Caco-2 (cell line): Measurements from ENCODE around the gene ATF6B. TPM values are rescaled to one million over a fixed set of nuclear protein-coding genes. Genes with fewer than 3 reads are reported as not detected.
"Not testable (repeated sequence)": the region's sequence is repeated elsewhere in the genome, so short reads cannot be mapped to it uniquely, and the experiment has no call there.

Experiments used
- BruUV-seq: library from RNA; stranded (reverse); fragments of 400-500 nt; replicated peaks from 2 replicates; lab custom pipeline; 2021; lab: Mats Ljungman, UMichigan
- CTCF ChIA-PET: fragments of 300-600 bp; sonication (Branson Sonifier 250); formaldehyde crosslinking; loops from one replicate; lab custom pipeline; 2022; ENCODE audit warnings: antibody characterized with exemption; lab: Charles Lee
- POLR2A ChIA-PET: fragments of 300-600 bp; sonication (Branson Sonifier 250); formaldehyde crosslinking; loops from one replicate; lab custom pipeline; 2022; ENCODE audit warnings: antibody characterized with exemption; lab: Charles Lee
- DNase-seq, 2 experiments: peaks; one replicate each; pipeline versions ENCODE4 v3.0.0 to v3.0.0-alpha.2; 2020 to 2022
- H3K27me3 ChIP-seq: replicated peaks from 2 replicates; pipeline ENCODE4 v1.6.0; 2011; ENCODE audit warnings: low read length; ENCODE audit not compliant: control insufficient read depth, insufficient read depth
- H3K36me3 ChIP-seq: 2 replicates; pipeline ENCODE4 v1.5.1; 2011; ENCODE audit warnings: low read length; ENCODE audit not compliant: control insufficient read depth, insufficient read depth
- H3K4me1 ChIP-seq: fragments of 250-450 bp; sonication (Bioruptor Pico); 2 replicates; pipeline ENCODE4 v1.5.1; 2020; ENCODE audit warnings: mild to moderate bottlenecking
- H3K4me3 ChIP-seq: 2 replicates; pipeline ENCODE4 v1.5.1; 2011; ENCODE audit warnings: low read depth, mild to moderate bottlenecking, control low read depth, low read length
- H3K9me3 ChIP-seq: fragments of 250-450 bp; sonication (Bioruptor Pico); 2 replicates; pipeline ENCODE4 v1.5.1; 2020; ENCODE audit warnings: mild to moderate bottlenecking, moderate library complexity
- H3K27ac Mint-ChIP-seq: one replicate; pipeline ENCODE4 v1.8.0; 2022; ENCODE audit warnings: mixed read lengths; ENCODE audit not compliant: unreplicated experiment
- H3K27me3 Mint-ChIP-seq: one replicate; pipeline ENCODE4 v1.8.0; 2022; ENCODE audit warnings: mixed read lengths; ENCODE audit not compliant: insufficient read depth, unreplicated experiment
- H3K36me3 Mint-ChIP-seq: one replicate; pipeline ENCODE4 v1.8.0; 2022; ENCODE audit warnings: mild to moderate bottlenecking, mixed read lengths; ENCODE audit not compliant: insufficient read depth, unreplicated experiment
- H3K4me1 Mint-ChIP-seq: one replicate; pipeline ENCODE4 v1.8.0; 2022; ENCODE audit warnings: low read depth, mixed read lengths; ENCODE audit not compliant: unreplicated experiment
- H3K4me3 Mint-ChIP-seq: one replicate; pipeline ENCODE4 v1.8.0; 2022; ENCODE audit warnings: mild to moderate bottlenecking, moderate library complexity, mixed read lengths; ENCODE audit not compliant: unreplicated experiment
- H3K9me3 Mint-ChIP-seq: one replicate; pipeline ENCODE4 v1.8.0; 2022; ENCODE audit warnings: mixed read lengths; ENCODE audit not compliant: unreplicated experiment
- intact Hi-C: fragments of 100-400 bp; cut with micrococcal nuclease; formaldehyde crosslinking; loops from one replicate; pipeline ENCODE4 v1.10.0; 2022; ENCODE audit not compliant: unreplicated experiment
- total RNA-seq: library from RNA; stranded (reverse); gene quantifications from 2 replicates; pipeline ENCODE4 v1.2.3, GENCODE V29; 2022
- TF ChIP-seq, protein P1 (sequence below), 2 experiments: fragments of 200-600 bp in 1 of 2; IDR thresholded peaks; 1 replicate in 1 of 2; 2 replicates in 1 of 2; pipeline versions ENCODE4 v1.5.1 to v1.8.0; 2011 to 2022; ENCODE audit warnings: antibody characterized with exemption in 1 of 2, control low read depth in 1 of 2, inconsistent platforms in 1 of 2, low read depth in 1 of 2, low read length in 1 of 2, mild to moderate bottlenecking in 1 of 2, moderate library complexity in 1 of 2; ENCODE audit not compliant: insufficient read depth in 1 of 2, severe bottlenecking in 1 of 2, unreplicated experiment in 1 of 2

ATF6B gene
- total RNA-seq, 1 experiment from 2014 or later: 64.9 TPM

DNA sequence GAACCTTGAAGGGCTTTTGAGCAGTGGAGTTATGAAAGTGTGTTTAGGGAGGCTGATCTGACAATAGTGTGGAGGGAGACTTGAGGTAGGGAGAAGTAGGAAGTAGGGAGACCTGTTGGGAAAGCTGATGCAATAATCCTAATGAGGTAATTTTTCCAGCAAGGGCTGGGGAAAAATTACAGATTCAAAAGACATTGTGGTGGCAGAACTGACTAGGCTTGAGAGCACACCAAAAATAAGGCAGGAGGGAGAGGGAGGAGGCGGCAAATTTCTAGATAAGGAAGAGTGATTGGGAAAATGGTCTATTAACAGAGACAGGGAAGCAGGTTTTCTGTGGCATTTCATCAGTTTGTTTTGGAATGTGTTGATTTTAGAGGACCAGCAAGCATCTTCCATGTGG, 18.2 kb upstream of the ATF6B start:
- DNase-seq: no peak
- Histone ChIP-seq H3K4me3 (no peak overlapping the region), H3K27me3 (no peaks in the 10 kb centered on the region), H3K4me1 (peaks cover 58% of the 10 kb centered on the region), H3K9me3 (no peaks in the 10 kb centered on the region), H3K36me3 (no peaks in the 10 kb centered on the region)
- BruUV-seq: no TSS peak
- Mint-ChIP-seq H3K36me3 (peaks cover 10% of the 10 kb centered on the region), H3K27me3 (no peaks in the 10 kb centered on the region), H3K4me3 (peak overlapping the region; percentile 61), H3K4me1 (peaks cover 34% of the 10 kb centered on the region), H3K9me3 (no peaks in the 10 kb centered on the region), H3K27ac (peak overlapping the region; percentile 81)
- POLR2A ChIA-PET: no interaction called here
- intact Hi-C loops: no loop called here
- CTCF ChIA-PET: no interaction called here
- TF ChIP-seq, protein P1, sequence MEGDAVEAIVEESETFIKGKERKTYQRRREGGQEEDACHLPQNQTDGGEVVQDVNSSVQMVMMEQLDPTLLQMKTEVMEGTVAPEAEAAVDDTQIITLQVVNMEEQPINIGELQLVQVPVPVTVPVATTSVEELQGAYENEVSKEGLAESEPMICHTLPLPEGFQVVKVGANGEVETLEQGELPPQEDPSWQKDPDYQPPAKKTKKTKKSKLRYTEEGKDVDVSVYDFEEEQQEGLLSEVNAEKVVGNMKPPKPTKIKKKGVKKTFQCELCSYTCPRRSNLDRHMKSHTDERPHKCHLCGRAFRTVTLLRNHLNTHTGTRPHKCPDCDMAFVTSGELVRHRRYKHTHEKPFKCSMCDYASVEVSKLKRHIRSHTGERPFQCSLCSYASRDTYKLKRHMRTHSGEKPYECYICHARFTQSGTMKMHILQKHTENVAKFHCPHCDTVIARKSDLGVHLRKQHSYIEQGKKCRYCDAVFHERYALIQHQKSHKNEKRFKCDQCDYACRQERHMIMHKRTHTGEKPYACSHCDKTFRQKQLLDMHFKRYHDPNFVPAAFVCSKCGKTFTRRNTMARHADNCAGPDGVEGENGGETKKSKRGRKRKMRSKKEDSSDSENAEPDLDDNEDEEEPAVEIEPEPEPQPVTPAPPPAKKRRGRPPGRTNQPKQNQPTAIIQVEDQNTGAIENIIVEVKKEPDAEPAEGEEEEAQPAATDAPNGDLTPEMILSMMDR (IDR thresholded peaks at IDR 0.05; ENCODE audit: insufficient read depth in 1 of 2, low read depth in 1 of 2, low read length in 1 of 2, severe bottlenecking in 1 of 2, unreplicated experiment in 1 of 2): no peak

- not testable (repeated sequence) for H3K27me3 ChIP-seq, DNase-seq, H3K4me3 Mint-ChIP-seq, H3K36me3 ChIP-seq, H3K9me3 ChIP-seq, H3K9me3 Mint-ChIP-seq, H3K27me3 Mint-ChIP-seq, H3K4me3 ChIP-seq, BruUV-seq
- Mint-ChIP-seq H3K27ac (peak overlapping the region; percentile 41), H3K36me3 (peaks cover 16% of the 10 kb centered on the region), H3K4me1 (peaks cover 41% of the 10 kb centered on the region)
- peaks cover 74% of the 10 kb centered on the region for H3K4me1 ChIP-seq
- intact Hi-C loops: loop anchor here (2.0 kb wide), 1 partner anchor 13 kb away; the partner anchor contains the start of gene FKBPL
- ChIA-PET POLR2A (interaction anchor here (0.9 to 1.2 kb wide), 2 partner anchors 13 to 14 kb away, joined by 3 to 6 read pairs; partner anchors contain the start of gene FKBPL), CTCF (interaction anchor here (0.7 to 1.2 kb wide), 4 partner anchors 8 to 414 kb away, joined by 3 read pairs; partner anchors contain the start of gene FKBPL)
These were observed 16.2 kb upstream of the ATF6B start for GRCh38 chr6:32144238-32144637.

- H3K27me3 ChIP-seq: no peaks in the 10 kb centered on the region
- peak overlapping the region; percentile 42 for H3K4me3 Mint-ChIP-seq
- no peaks in the 10 kb centered on the region for H3K9me3 Mint-ChIP-seq
- H3K27me3 Mint-ChIP-seq: no peaks in the 10 kb centered on the region
- H3K4me1 Mint-ChIP-seq: peaks cover 24% of the 10 kb centered on the region
- ChIA-PET POLR2A (interaction anchor here (0.6 kb wide), 1 partner anchor 12 kb away, joined by 8 read pairs; the partner anchor contains the start of gene ATF6B), CTCF (interaction anchor here (0.6 to 1.1 kb wide), 4 partner anchors 13 to 739 kb away, joined by 3 to 8 read pairs (median 4); partner anchors contain the start of gene ATF6B)
- no peak overlapping the region for H3K4me3 ChIP-seq
- H3K36me3 ChIP-seq: no peaks in the 10 kb centered on the region
- peaks cover 50% of the 10 kb centered on the region for H3K4me1 ChIP-seq
- BruUV-seq: no TSS peak
- no peaks in the 10 kb centered on the region for H3K9me3 ChIP-seq
- TF ChIP-seq, protein P1 (IDR thresholded peaks at IDR 0.05; ENCODE audit: insufficient read depth in 1 of 2, low read depth in 1 of 2, low read length in 1 of 2, severe bottlenecking in 1 of 2, unreplicated experiment in 1 of 2): no peak
- H3K27ac Mint-ChIP-seq: peak overlapping the region; percentile 39
- peak in 1 of 2 experiments; percentile 35 for DNase-seq
- intact Hi-C loops: loop anchor here (1.0 kb wide), 1 partner anchor 14 kb away; the partner anchor contains the start of gene PPT2
- peaks cover 16% of the 10 kb centered on the region for H3K36me3 Mint-ChIP-seq
These were observed 12.5 kb upstream of the ATF6B start for GRCh38 chr6:32140420-32141046.
